ENCODE results near the gene HCRT.
"Not testable (repeated sequence)": the region's sequence is repeated elsewhere in the genome, so short reads cannot be mapped to it uniquely, and the experiment has no call there.

HCRT gene

DNA sequence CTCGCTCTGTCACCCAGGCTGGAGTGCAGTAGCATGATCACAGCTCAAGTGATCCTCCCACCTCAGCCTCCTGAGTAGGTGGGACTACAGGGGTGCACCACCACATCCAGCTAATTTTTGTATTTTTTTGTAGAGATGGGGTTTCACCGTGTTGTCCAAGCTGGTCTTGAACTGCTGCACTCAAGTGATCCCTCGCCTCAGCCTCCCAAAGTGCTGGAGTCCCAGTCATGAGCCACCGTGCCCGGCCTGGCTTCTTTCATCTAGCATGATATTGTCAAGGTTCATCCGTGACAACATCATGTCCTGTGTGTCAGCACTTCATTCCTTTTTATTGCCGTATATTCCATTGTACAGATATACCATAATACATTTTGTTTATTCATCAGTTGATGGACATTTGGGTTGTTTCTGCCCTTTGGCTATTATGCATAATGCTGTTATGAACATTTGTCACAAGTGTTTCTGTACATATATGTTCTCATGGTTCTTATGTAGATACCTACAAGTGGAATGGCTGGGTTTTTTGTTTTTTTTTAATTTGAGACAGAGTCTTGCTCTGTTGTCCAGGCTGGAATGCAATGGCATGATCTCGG is 12.4 kb upstream of the HCRT start:
- no peak for DNase-seq (ENCODE audit: low read depth in 2 of 2)

DNA sequence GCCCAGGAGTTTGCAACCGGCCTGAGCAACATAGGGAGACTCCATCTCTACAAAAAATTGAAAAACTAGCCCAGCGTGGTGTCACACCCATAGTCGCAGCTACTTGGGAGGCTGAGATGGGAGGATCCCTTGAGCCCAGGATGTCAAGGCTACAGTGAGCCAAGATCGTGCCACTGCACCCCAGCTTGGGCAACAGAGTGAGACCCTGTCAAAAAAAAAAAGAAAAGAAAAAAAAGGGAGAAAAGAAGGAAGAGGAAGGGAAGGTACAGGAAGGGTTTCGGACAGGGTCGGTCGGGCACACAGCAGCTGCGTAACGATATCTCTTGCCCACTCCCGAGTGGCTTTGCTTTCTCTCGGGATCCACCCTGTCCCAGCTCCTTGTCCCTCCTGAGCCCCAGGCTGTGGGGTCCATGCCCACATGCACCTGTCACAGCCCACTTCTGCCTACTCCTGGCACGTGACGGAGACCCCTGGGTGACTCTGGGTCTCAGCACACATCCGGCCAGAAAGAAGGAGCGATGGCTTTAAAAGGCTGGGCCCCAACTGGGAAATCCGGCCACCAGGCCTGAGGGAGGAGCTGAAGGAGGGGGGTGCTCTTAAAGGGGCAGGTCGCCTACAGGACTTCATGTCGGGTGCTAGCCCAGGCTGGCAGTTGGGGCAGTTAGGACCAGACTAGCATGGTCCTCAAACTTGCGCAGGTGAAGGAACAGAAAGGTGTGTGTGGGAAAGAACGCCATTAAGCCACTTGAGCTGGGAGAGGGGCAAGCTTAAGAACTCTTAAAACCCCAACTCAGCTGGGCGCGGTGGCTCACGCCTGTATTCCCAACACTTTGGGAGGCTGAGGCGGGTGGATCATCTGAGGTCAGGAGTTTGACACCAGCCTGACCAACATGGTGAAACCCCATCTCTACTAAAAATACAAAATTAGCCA is 9.0 kb upstream of the HCRT start, which contains the start of gene GHDC:
GHDC (minus strand) TSS at position 526 of the 931 bp plus-strand sequence. CDS start 913 bp downstream, outside the sequence.
- DNase-seq (ENCODE audit: low read depth in 2 of 2) = peak; percentile 67 to 69

DNA sequence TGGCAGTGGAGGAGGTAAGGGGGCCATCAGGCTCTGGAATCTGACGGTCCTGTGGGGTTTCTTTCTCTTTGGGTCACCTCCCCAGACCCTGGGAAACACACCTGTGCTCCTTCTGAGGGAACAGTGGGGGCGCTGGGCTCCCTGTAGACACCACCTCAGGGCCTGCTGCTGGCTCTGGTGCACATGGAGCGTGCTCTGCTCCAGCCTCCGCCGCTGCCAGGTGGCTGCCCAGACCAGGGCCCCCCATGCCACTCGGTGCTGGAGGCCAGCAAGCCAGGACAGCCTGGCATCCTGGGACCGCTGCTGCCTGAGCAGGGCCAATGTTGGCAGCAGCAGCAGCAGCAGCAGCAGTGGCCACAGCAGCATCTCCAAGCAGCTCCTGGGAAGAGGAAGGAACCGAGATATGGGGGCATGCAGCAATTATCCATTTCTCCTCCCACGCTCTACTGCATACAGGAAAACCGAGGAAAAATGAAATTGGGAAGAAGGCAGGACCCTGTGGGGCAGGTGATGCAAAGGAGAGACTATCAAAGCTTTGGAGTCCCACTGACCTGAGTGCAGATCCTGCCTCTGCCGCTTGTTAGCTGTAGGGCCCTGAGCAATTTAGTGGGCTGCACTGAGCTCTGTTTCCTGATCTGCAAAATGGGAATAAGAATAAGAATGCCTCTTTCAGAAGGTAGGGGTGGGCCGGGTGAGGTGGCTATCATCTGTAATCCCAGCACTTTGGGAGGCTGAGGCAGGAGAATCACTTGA is 8.1 kb upstream of the HCRT start:
- no peak for DNase-seq (ENCODE audit: low read depth in 2 of 2)

DNA sequence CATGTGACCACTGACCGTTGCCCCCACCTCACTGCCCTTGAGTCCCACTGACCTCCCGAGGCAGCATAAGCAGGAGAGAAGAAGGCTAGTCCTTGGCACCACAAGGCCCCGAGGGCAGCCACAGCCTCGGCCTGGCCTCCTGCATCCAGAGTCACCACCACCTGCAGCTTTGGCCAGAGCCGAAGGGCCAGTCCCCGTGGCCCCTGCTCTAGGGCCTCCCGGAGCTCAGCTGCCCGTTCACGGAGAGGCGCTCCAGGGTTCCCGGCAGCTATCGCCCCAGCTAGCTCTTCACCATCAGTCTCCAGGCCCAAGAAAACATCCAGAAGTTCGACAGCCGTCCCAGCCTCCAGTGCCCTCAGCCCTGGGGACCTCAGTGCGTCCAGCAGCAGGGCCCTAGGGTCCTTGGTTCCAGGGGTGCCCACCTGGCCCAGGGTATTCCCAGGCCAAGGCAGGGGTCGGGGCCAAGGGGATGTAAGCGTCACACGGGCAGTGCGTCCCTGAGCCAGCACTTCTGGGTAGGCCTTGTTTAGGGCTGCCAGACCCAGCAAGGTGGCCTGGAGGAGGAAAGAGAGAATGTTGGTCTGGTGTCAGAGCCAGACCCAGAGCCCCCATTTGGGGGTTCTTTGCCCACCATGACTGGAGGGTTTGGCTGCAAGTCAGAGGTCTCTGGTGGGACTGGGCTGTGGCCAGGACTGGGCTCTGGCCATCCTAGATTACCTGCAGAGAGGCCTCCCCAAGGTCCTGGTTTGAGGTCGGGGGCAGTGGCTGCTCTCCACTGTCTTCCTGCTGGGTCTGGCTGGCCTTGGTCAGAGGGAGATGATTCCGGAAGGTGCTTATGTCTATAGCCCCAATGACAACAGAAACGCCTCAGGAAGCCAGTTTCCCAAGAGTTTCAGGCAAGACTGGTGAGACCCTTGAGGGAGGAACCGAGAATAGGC is 7.2 kb upstream of the HCRT start:
- DNase-seq (ENCODE audit: low read depth in 2 of 2) = no peak

DNA sequence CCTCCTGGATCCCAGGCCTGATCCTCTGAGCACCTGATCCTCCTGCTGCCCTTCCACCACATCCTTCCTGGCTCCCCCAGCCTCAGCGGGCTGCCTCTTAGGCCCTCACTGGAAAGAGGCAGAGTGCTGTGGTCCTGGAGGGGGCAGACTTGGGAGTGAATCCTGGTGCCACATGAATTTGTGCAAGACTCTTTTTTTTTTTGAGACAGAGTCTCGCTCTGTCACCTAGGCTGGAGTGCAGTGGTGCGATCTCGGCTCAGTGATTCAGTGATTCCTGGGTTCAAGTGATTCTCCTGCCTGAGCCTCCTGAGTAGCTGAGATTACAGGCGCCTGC is 6.0 kb upstream of the HCRT start:
- DNase-seq (ENCODE audit: low read depth in 2 of 2) = no peak

DNA sequence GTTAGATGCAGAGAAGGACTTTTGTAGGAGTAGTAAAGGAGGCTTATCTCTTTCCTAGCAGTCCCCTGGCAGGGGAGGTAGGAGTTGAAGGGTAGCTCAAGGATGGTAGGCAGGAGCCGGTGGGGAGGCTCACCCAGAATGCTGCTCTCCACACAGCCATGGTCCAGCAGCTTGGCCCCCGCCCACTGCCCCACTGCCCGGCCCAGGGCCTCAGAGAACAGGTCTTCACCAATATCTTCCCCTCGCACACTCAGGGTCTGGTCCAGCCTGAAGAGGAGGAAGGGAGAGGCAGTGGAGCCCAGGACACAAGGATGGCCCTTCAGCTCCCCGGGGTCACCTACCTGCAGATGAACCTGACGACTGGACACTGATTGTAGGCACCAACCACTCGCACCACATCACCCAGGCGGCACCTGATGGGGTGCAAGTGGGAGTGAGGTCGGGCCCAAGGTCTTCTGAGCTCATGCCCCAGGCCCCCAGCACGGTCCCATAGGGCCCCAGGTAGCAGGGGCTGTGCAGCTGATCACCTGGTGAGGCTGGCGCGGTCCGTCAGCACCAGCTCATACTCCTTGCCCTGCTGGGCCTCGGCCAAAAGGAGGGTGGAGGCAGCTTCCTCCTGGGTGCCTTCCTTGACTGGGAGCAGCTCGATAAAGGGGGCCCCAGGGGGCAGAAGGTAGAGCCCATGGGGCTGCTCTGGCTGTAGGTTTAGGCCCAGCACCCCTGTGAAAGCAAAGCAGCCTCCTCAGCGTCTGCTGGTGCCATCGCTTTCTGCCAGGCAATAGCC is 5.4 kb upstream of the HCRT start:
- no peak for DNase-seq (ENCODE audit: low read depth in 2 of 2)

DNA sequence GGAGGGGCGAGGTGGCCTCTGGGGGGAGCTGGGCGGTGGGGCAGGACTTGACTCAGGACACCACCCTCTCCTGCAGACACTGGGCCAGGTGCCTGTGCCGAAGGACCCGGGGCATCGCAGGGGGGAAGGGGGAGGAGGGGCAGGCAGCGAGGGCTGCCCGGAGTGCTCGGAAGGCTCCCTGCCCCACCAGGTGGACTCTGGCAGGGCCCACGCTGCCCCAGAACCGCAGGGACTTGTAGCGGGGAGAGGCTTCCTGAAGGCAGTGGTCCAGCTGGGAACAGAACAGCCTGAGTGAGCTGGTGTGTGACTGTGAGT is 4.4 kb upstream of the HCRT start:
- no peak for DNase-seq (ENCODE audit: low read depth in 2 of 2)

DNA sequence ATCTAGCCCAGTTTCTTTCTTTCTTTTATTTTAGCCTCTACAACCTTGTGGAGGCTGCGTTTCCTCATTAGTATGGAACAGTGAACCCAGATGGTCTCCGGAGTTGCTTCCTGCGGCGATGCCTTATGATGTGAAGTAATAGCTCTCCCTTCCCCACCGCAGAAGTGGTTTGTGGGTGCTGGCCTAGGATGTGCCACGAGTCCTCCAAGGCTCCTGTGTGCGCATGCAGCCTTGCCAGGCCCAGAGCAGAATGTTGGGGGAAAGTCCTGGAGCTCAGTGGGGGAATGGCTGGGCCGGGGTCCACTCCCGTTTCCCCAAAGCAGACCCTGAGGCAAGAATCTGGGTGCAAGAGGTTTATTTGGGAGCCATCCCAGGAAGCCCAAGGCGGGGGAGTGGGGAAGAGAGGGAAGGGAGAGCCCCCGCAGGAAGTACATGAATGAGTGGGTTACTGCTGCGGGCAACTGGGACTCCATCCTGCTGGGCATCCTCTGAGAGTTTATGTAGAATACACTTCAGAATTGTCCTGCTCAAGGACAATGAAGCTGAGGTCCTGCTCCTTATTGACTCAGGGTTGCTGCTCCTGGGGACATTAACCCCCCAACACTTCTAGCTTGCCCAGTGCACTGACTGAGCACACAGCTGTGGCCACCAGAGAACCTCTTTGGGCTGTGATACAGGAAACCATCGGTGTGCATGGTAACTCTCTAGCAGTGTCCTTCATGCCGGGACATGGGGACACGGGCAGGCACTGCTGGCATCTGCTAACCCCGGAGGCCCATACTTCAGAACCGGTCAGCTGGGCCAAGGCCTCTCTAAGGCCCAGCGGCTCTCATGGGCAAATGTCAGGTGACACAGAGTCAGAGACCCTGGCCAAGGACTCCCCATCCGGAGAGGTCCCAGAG is 3.7 kb upstream of the HCRT start:
- no peak for DNase-seq (ENCODE audit: low read depth in 2 of 2)

DNA sequence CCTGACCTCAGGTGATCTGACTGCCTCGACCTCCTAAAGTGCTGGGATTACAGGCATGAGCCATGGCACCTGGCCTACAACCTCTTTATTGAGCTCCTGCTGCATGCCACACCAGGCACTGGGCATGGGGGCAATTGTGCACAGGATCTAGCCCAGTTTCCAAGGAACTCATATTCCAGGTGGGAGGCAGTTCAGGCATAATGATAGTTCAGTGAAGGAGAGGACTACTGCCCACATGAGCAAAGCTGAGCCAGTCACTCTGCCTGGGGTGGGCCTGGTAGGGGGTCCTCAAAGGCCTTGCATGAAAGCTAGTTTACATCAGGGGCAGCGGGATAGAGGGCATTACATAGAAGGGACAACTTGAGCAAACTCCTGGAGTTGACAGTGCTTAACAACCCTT is 2.6 kb upstream of the HCRT start:
- no peak for DNase-seq (ENCODE audit: low read depth in 2 of 2)

DNA sequence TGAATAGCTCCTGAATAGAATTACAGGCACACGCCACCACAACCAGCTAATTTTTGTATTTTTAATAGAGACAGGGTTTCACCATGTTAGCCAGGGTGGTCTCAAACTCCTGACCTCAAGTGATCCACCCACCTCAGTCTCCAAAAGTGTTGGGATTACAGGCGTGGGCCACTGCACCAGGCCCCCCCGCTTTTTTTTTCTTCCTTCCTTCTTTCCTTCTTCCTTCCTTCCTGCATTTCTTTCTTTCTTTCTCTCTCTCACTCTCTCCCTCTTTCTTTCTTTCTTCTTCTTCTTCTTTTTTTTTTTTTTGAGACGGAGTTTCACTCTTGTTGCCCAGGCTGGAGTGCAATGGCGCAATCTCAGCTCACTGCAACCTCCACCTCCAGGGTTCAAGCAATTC is 939 bp upstream of the HCRT start:
- not testable (repeated sequence) for DNase-seq (ENCODE audit: low read depth in 2 of 2)

DNA sequence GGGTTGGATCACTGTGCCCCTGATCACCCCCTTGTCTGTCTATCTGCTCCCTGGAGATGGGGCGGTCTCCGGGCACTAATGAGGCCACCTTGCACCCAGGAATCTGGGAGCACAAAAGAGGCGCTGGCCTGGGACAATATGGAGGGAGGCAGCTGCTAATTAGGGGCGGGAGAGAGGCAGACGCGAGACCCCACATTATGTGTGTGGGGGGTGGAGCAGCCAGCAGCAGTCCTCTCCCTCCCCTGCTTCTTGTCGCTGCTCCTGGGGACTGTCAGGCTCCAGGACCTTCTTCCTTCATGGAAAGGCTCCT is 324 bp upstream of the HCRT start:
- DNase-seq (ENCODE audit: low read depth in 2 of 2) = no peak

DNA sequence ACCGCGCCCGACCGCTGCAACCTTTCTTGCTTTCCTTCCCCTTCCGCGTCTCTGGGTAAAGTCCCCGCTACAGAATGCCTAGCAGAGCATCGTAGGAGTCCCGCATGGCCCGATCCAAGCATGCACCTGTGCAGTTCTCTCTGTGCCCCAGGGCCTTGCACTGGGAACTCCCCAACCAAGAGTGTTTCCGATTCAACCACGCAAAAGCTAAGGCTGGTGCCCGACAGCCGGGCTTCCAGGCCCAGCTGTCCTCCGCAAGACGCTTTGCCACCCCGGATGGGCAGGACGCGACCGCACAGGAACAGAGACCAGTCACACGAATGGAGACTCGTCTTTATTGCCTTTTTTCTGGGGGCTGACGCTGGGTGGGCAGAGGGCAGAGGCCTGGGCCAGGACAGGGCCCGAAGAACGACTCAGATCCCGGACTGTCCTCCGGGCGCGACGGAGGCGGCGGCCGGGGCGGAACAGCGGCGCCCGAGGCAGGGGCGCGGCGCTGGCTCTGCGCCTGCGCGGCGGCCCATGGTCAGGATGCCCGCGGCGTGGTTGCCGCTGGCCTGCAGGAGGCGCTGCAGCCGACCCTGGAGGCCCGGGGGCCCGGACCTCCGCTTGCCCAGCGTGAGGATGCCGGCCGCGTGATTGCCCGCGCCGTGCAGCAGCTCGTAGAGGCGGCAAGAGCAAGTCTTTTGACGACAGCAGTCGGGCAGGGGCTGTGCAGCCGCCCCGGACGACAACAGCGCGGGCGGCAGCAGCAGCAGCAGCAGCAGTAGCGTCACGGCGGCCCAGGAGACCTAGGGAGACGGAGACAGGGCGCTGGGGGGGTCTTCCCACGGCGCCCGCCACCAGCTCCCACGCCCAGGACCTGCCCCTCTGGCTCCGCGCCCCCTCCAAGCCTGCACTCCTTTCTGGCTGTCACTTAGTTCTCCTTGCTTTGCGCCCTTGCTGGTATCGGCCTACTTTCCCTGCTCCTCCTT is 1.2 kb downstream of the HCRT start:
- DNase-seq (ENCODE audit: low read depth in 2 of 2) = peak; percentile 36 to 66

DNA sequence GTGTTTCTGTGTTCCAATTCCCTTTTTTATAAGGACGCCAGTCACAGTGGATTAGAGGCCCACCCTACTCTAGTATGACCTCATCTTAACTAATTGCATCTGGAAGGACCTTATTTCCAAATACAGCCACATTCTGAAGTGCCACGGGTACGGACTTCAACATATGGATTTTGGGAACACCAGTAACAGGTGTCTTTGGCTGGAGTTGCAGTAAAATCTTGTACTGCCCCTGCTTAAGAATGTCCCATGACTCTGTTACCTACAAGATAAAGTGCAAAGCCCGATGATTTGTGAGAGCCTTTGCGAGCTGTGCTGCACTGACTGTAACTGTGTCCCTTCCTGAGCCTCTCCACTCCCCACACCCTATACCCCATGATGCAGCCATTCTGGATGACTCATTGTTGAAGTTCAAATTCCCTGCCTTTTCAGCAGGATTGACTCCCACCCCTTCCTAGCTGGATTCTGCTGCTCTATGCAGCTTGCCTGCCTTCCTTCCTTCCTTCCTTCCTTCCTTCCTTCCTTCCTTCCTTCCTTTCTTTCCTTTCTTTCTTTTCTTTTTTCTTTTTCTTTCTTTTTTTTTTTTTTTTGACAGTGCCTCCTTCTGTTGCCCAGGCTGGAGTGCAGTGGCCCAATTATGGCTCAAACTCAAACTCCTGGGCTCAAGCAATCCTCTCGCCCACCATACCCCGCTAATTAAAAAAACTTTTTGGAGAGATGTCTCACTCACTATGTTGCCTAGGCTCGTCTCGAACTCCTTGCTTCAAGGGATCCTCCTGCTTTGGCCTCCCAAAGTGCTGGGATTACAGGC is 2.1 kb downstream of the HCRT start:
- DNase-seq (ENCODE audit: low read depth in 2 of 2) = no peak

DNA sequence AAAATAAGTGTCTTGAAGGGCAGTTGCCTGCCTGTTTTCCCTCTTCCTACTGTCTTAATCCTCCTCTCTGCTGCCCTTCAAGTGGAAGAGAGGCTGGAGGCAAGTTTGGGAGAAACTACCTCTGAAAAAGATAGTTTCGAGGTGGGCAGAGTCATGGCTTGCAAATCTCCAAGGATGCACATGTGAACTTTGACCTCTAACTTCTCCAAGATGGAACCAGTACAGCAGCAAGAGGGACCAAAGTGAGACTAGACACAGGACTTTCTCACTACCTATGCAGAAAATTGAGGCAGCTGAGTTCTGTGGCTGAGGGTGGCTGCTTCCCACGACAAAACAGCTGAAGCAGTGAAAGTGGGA is 3.4 kb downstream of the HCRT start:
- DNase-seq (ENCODE audit: low read depth in 2 of 2) = no peak

DNA sequence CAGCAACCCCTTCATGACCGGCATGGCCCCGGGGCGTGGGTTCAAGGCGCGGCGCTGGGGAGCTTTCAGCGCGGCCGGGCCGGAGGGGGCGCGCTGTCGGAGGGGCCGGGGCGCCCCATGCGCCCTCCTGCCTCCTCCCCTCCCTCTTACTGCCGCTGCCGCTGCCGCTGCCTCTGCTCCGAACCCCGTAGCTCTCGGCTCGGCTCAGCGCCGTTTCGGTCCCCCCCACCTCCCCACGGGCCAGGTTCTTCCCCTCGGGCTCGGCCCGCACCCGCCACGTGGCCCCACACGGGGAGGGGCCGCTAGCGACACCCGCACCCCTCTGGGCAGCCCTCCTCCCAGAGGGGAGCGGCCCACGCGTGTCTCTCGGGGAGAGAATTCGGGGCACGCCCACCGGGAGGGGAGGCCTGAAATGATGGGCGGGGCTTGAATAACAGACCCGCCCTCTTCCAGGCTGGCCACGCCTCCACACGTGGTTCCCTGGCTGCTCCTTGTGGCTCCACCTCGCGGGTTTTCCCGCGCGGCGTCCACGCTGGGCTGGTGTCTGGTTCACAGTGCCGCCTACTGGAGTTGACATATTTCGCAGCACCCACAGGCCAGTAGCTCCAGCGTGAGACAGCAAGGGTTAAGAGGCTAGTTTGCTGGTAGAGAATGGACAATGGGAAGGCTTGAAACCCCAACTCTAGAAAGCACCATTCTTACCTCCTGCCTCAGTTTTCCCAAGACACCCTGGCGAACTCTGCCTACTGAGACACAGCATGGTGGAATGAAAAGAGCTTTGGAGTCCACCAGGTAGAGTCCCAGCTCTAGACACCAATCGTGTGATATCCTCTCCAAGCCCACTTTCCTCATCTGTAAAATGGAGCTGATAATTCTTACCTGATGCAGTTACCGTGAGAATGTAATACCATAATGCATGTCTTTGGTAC is 4.1 kb downstream of the HCRT start, which contains the start of gene KCNH4:
KCNH4 (minus strand) TSS at position 221 of the 929 bp plus-strand sequence; CDS start at position 24, 197 bp downstream.
- peak; percentile 81 to 83 for DNase-seq (ENCODE audit: low read depth in 2 of 2)

DNA sequence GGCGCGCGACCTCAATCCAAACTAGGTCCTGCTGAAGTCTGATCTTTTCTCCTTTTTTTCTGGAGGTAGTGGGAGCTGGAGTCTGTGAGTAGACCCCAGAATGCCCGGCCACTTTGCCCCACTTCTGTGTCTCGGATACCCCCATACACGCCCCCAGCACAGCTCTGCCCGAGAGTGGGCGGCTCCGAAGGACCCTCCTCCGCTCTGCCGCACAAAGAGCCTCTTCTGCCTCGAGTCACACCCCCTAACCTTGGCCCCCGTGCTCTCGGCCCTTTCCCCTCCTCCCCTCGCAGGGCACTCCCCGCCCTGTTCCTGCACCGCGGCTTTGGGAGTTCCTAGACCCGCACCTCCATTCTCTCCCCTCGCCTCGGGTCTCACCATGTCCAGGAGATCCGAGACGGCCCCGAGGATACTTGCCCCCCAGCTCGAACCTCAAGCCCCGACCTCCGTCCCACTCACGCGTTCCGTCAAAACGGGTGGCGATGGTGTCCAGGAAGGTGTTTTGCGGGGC is 4.8 kb downstream of the HCRT start:
- no peak for DNase-seq (ENCODE audit: low read depth in 2 of 2)
